GM12878 (cell line): ENCODE measurements around the gene NDUFS6. TPM values are rescaled to one million over a fixed set of nuclear protein-coding genes. Genes with fewer than 3 reads are reported as not detected.

Experiments
- BRCA1 ChIP-seq: IDR thresholded peaks from 2 replicates; pipeline ENCODE4 v1.6.1; 2011; ENCODE audit warnings: low read depth, low read length, improper control_type of control experiment
- CEBPB ChIP-seq, 2 experiments: fragments of 150-350 bp in 1 of 2; IDR thresholded peaks; 2 replicates each; pipeline ENCODE4 v1.6.1; 2012 to 2014; ENCODE audit warnings: low read depth in 2 of 2, low read length in 2 of 2, borderline replicate concordance in 1 of 2, inconsistent platforms in 1 of 2
- FOS ChIP-seq: IDR thresholded peaks from 3 replicates; pipeline ENCODE4 v1.6.1; 2011; ENCODE audit warnings: borderline replicate concordance; ENCODE audit not compliant: insufficient read length; ENCODE audit errors: extremely low read depth
- FOXM1 ChIP-seq: IDR thresholded peaks from 2 replicates; pipeline ENCODE4 v1.6.1; 2012; ENCODE audit warnings: low read depth, mild to moderate bottlenecking, inconsistent platforms, low read length, moderate library complexity
- HCFC1 ChIP-seq: fragments of 150-350 bp; IDR thresholded peaks from 2 replicates; pipeline ENCODE4 v1.6.1; 2014; ENCODE audit warnings: low read length
- HDAC6 ChIP-seq: fragments of 200-600 bp; sonication (generic); IDR thresholded peaks from one replicate; pipeline ENCODE4 v1.8.0; 2017; ENCODE audit warnings: antibody characterized with exemption; ENCODE audit not compliant: unreplicated experiment
- HDGF ChIP-seq: fragments of 450-650 bp; IDR thresholded peaks from 2 replicates; pipeline ENCODE4 v1.6.1; 2016; ENCODE audit warnings: antibody characterized with exemption
- IRF5 ChIP-seq: fragments of 450-650 bp; IDR thresholded peaks from 2 replicates; pipeline ENCODE4 v1.6.1; 2017; ENCODE audit warnings: borderline replicate concordance
- LARP7 ChIP-seq: fragments of 450-650 bp; IDR thresholded peaks from 2 replicates; pipeline ENCODE4 v1.6.1; 2017; ENCODE audit warnings: mild to moderate bottlenecking
- MXI1 ChIP-seq: fragments of 150-350 bp; IDR thresholded peaks from 2 replicates; pipeline ENCODE4 v1.6.1; 2011; ENCODE audit warnings: low read depth, mild to moderate bottlenecking, inconsistent platforms, low read length, improper control_type of control experiment
- MYC ChIP-seq: IDR thresholded peaks from 2 replicates; pipeline ENCODE4 v1.6.1; 2011; ENCODE audit warnings: mild to moderate bottlenecking, low read length, moderate library complexity, inconsistent platforms; ENCODE audit not compliant: insufficient read depth, insufficient replicate concordance, insufficient read length, severe bottlenecking
- PAX8 ChIP-seq: fragments of 450-650 bp; IDR thresholded peaks from 2 replicates; pipeline ENCODE4 v1.6.1; 2017; ENCODE audit warnings: mild to moderate bottlenecking, moderate library complexity
- POLR2AphosphoS2 ChIP-seq: IDR thresholded peaks from 2 replicates; pipeline ENCODE4 v1.6.1; 2011; ENCODE audit warnings: low read depth, mild to moderate bottlenecking, low read length, improper control_type of control experiment, moderate library complexity
- RCOR1 ChIP-seq: conservative IDR thresholded peaks from 2 replicates; pipeline ENCODE4 v1.6.1; 2012; ENCODE audit warnings: low read depth, low read length, improper control_type of control experiment
- SMAD1 ChIP-seq: fragments of 450-650 bp; IDR thresholded peaks from 2 replicates; pipeline ENCODE4 v1.6.1; 2018; ENCODE audit warnings: mild to moderate bottlenecking, low read depth; ENCODE audit not compliant: partially characterized antibody
- STAT3 ChIP-seq: IDR thresholded peaks from 2 replicates; pipeline ENCODE4 v1.6.1; 2011; ENCODE audit warnings: low read depth, low read length, improper control_type of control experiment
- TCF12 ChIP-seq: IDR thresholded peaks from 2 replicates; pipeline ENCODE4 v1.6.1; 2011; ENCODE audit warnings: low read depth, mild to moderate bottlenecking, low read length
- USF1 ChIP-seq: IDR thresholded peaks from 2 replicates; pipeline ENCODE4 v1.6.1; 2011; ENCODE audit warnings: borderline replicate concordance, low read depth, mild to moderate bottlenecking, moderate library complexity, mixed read lengths, low read length; ENCODE audit not compliant: insufficient read depth; ENCODE audit errors: extremely low read length
- ZBTB4 ChIP-seq: fragments of 450-650 bp; formaldehyde crosslinking; IDR thresholded peaks from 2 replicates; pipeline ENCODE4 v1.4.0; 2022; ENCODE audit warnings: mild to moderate bottlenecking, moderate library complexity
- ZBTB40 ChIP-seq: fragments of 450-650 bp; IDR thresholded peaks from 2 replicates; pipeline ENCODE4 v1.6.1; 2016; ENCODE audit warnings: mild to moderate bottlenecking, moderate library complexity, borderline replicate concordance
- polyA plus RNA-seq, 11 experiments: library from polyadenylated mRNA; depleted of rRNA in 4 of 11; unstranded in 6 of 11; stranded (reverse) in 5 of 11; fragments of >200 nt; fragmentation: Nextera tagmentation in 4 of 11; fragmentation: Illumina TruSeq in 1 of 11; extraction: Ambion mirVana in 4 of 11; extraction: Trizol in 1 of 11; gene quantifications; 1 replicate in 1 of 11; 2 replicates in 10 of 11; pipeline versions ENCODE4 v1.2.1 to v1.2.3, GENCODE V29; 2011 to 2016; ENCODE audit warnings: inconsistent platforms in 2 of 11, missing spikeins in 2 of 11, low read depth in 1 of 11
- total RNA-seq, 4 experiments: library from RNA; depleted of rRNA in 3 of 4; stranded (reverse); fragments of >200 nt in 3 of 4; fragmentation: Illumina TruSeq in 1 of 4; extraction: Trizol in 1 of 4; gene quantifications; 2 replicates each; pipeline versions ENCODE4 v1.2.1 to v1.2.3, GENCODE V29; 2013 to 2021
- TF ChIP-seq, protein P1 (sequence below): fragments of 450-650 bp; IDR thresholded peaks from 2 replicates; pipeline ENCODE4 v1.6.1; 2016; ENCODE audit warnings: mild to moderate bottlenecking

Gene NDUFS6
- total and polyA plus RNA-seq, 10 of the 15 experiments (the other 5 are each of a cell fraction or from before 2014, with no cell fraction given) = 20.7 to 213 (median 58.3) TPM

DNA sequence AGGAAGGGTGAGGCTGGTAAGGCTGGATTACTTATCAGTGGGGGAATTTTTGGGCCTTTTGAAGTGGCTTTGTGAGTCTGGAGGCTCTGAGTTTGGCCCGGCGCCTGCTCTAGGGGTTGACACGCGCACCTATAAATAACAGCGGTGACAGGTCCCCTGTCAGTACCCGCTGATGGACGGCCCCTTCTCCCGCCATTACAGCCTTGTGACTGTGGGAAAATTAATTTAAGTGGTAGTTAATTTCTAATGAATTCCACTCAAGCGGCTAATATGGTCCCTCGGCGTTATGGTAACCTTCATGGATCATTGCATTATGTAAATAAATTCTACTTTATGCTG is 18.0 kb upstream of the NDUFS6 start (continued):
- no peak for TF ChIP-seq ZBTB4 (CRISPR knock-in tag)
- no peak for TF ChIP-seq LARP7
- TF ChIP-seq MXI1 = no peak
- TF ChIP-seq FOXM1 = peak; percentile 79; the same call in 1 of the 2 replicates
- no peak for TF ChIP-seq HCFC1
- no peak for TF ChIP-seq BRCA1
- peak; percentile 63 for TF ChIP-seq TCF12
- TF ChIP-seq FOS = no peak
- TF ChIP-seq, protein P1, sequence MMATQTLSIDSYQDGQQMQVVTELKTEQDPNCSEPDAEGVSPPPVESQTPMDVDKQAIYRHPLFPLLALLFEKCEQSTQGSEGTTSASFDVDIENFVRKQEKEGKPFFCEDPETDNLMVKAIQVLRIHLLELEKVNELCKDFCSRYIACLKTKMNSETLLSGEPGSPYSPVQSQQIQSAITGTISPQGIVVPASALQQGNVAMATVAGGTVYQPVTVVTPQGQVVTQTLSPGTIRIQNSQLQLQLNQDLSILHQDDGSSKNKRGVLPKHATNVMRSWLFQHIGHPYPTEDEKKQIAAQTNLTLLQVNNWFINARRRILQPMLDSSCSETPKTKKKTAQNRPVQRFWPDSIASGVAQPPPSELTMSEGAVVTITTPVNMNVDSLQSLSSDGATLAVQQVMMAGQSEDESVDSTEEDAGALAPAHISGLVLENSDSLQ = peak; percentile 96
- no peak; the same call in 1 of the 2 replicates for TF ChIP-seq ZBTB40
- TF ChIP-seq MYC = no peak
- TF ChIP-seq IRF5 = no peak
- TF ChIP-seq HDAC6 = no peak
- TF ChIP-seq HDGF = no peak
- no peak for TF ChIP-seq RCOR1
- no peak for TF ChIP-seq STAT3
- no peak for TF ChIP-seq POLR2AphosphoS2
- TF ChIP-seq CEBPB (IDR thresholded peaks at IDR 0.05; ENCODE audit: borderline replicate concordance in 1 of 2, low read depth in 2 of 2, low read length in 2 of 2) = no peak
- TF ChIP-seq USF1 = no peak
- TF ChIP-seq SMAD1 = peak; percentile 88
- TF ChIP-seq PAX8 = no peak
